OCI-LY1 (cell line): ENCODE measurements around the gene SSTR1.
A peak's percentile ranks its signal among the peaks of the same experiment; 100 is the strongest.

ENCODE experiments used
- H2AFZ ChIP-seq: fragments of 200-600 bp; sonication (generic), shearing (Covaris generic); 2 replicates; pipeline ENCODE4 v1.6.0; 2014; ENCODE audit warnings: antibody characterized with exemption, mild to moderate bottlenecking, low read length
- H3F3A ChIP-seq: fragments of 200-600 bp; sonication (generic), shearing (Covaris generic); 2 replicates; pipeline ENCODE4 v1.6.0; 2014; ENCODE audit warnings: mild to moderate bottlenecking, antibody characterized with exemption, low read length, moderate library complexity; ENCODE audit not compliant: insufficient read depth
- H3K27ac ChIP-seq: fragments of 200-600 bp; sonication (generic); 2 replicates; pipeline ENCODE4 v1.5.1; 2014; ENCODE audit warnings: low read length, mixed run types, mild to moderate bottlenecking, low read depth; ENCODE audit not compliant: poor library complexity, severe bottlenecking
- H3K27me3 ChIP-seq: fragments of 200-600 bp; sonication (generic); 2 replicates; pipeline ENCODE4 v1.6.0; 2014; ENCODE audit warnings: antibody characterized with exemption, mild to moderate bottlenecking, low read length, moderate library complexity; ENCODE audit not compliant: insufficient read depth
- H3K36me3 ChIP-seq: fragments of 200-600 bp; sonication (generic); 2 replicates; pipeline ENCODE4 v1.6.1; 2014; ENCODE audit warnings: mild to moderate bottlenecking, antibody characterized with exemption, low read length, moderate library complexity, mixed read lengths; ENCODE audit not compliant: insufficient read depth
- H3K4me1 ChIP-seq: fragments of 200-600 bp; sonication (generic); 2 replicates; pipeline ENCODE4 v1.5.1; 2014; ENCODE audit warnings: mild to moderate bottlenecking, low read length, moderate library complexity; ENCODE audit not compliant: insufficient read depth, severe bottlenecking
- H3K4me2 ChIP-seq: fragments of 200-600 bp; sonication (generic), shearing (Covaris generic); 2 replicates; pipeline ENCODE4 v1.6.1; 2014; ENCODE audit warnings: low read length
- H3K4me3 ChIP-seq: fragments of 200-600 bp; sonication (generic); 2 replicates; pipeline ENCODE4 v1.5.1; 2014; ENCODE audit warnings: low read length, low read depth, mild to moderate bottlenecking, mixed read lengths; ENCODE audit not compliant: poor library complexity, severe bottlenecking
- H3K79me2 ChIP-seq: fragments of 200-600 bp; shearing (Covaris generic); 2 replicates; pipeline ENCODE4 v1.6.1; 2016; ENCODE audit warnings: mixed run types, low read length, mixed read lengths; ENCODE audit not compliant: insufficient read depth
- H3K9ac ChIP-seq: fragments of 200-600 bp; sonication (generic), shearing (Covaris generic); 2 replicates; pipeline ENCODE4 v1.6.1; 2014; ENCODE audit warnings: mild to moderate bottlenecking, low read length, mixed read lengths
- H3K9me2 ChIP-seq: fragments of 200-600 bp; sonication (generic), shearing (Covaris generic); 2 replicates; pipeline ENCODE4 v1.6.1; 2014; ENCODE audit warnings: low read depth, mild to moderate bottlenecking, low read length, mixed read lengths
- H3K9me3 ChIP-seq: fragments of 200-600 bp; shearing (Covaris generic); 2 replicates; pipeline ENCODE4 v1.6.1; 2014; ENCODE audit warnings: low read length, mixed read lengths
- H4K20me1 ChIP-seq: fragments of 200-600 bp; sonication (generic), shearing (Covaris generic); 2 replicates; pipeline ENCODE4 v1.6.0; 2016; ENCODE audit warnings: mild to moderate bottlenecking, low read length; ENCODE audit not compliant: insufficient read depth
- EZH2 ChIP-seq: fragments of 200-600 bp; sonication (generic), shearing (Covaris generic); IDR thresholded peaks from 2 replicates; pipeline ENCODE4 v1.8.0; 2017; ENCODE audit warnings: borderline replicate concordance, mixed run types, mild to moderate bottlenecking, antibody characterized with exemption, low read length, moderate library complexity, mixed read lengths
- TF ChIP-seq, protein P1 (sequence below): fragments of 200-600 bp; sonication (generic), shearing (Covaris generic); IDR thresholded peaks from 2 replicates; pipeline ENCODE4 v1.5.1; 2017; ENCODE audit warnings: mild to moderate bottlenecking, antibody characterized with exemption, low read length, moderate library complexity, mixed read lengths

The SSTR1 gene

GRCh38 chr14:38197001-38197783 lies 10.5 kb upstream of the SSTR1 start:
- peak overlapping the region; percentile 55 for H3K27ac ChIP-seq
- peaks cover 48% of the 10 kb centered on the region for H3K4me1 ChIP-seq
- peak overlapping the region; percentile 27; the same call in 1 of the 2 replicates for H3K4me2 ChIP-seq

DNA sequence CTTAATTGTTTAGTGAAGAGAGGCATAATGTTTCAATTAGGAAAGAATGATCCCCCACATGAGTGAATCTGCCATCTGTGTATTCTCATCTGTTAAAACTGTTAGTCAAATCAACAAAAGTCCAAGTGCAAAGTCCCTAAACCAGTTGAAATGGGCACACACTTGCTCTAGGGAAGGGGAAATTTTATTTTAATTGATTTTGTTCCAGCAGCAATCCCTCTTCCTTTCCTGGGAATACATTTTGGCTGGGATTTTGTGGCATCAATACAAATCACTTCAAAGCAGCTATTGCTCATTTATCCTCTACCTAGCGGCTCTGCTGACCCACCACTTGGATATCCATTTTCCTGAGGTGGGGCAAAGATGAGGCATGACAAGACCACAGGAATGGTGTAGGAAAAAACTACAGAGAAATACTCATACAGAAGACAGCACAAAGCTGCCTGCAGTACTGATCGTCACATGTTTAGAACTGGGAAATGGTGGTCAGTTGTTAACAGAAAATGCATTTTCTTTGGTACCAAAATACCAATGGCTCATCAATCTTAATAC lies 9.8 kb upstream of the SSTR1 start:
- Histone ChIP-seq H3K4me1 (peaks cover 54% of the 10 kb centered on the region), H3K4me2 (no peak overlapping the region), H3F3A (no peaks in the 10 kb centered on the region), H3K36me3 (no peaks in the 10 kb centered on the region), H2AFZ (peak overlapping the region; percentile 35; the same call in 1 of the 2 replicates), H3K27ac (peak overlapping the region; percentile 55), H3K9me2 (no peaks in the 10 kb centered on the region), H3K27me3 (no peaks in the 10 kb centered on the region), H3K9ac (peak overlapping the region; percentile 15), H3K4me3 (no peak overlapping the region), H4K20me1 (no peaks in the 10 kb centered on the region), H3K9me3 (no peaks in the 10 kb centered on the region), H3K79me2 (no peaks in the 10 kb centered on the region)
- TF ChIP-seq, protein P1, sequence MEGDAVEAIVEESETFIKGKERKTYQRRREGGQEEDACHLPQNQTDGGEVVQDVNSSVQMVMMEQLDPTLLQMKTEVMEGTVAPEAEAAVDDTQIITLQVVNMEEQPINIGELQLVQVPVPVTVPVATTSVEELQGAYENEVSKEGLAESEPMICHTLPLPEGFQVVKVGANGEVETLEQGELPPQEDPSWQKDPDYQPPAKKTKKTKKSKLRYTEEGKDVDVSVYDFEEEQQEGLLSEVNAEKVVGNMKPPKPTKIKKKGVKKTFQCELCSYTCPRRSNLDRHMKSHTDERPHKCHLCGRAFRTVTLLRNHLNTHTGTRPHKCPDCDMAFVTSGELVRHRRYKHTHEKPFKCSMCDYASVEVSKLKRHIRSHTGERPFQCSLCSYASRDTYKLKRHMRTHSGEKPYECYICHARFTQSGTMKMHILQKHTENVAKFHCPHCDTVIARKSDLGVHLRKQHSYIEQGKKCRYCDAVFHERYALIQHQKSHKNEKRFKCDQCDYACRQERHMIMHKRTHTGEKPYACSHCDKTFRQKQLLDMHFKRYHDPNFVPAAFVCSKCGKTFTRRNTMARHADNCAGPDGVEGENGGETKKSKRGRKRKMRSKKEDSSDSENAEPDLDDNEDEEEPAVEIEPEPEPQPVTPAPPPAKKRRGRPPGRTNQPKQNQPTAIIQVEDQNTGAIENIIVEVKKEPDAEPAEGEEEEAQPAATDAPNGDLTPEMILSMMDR, result no peak
- TF ChIP-seq EZH2, result no peak

More at GRCh38 chr14:38197001-38197783, 10.5 kb upstream of the SSTR1 start:
- Histone ChIP-seq H3F3A (no peaks in the 10 kb centered on the region), H3K9ac (peak overlapping the region; percentile 15; the same call in 1 of the 2 replicates), H3K79me2 (no peaks in the 10 kb centered on the region), H3K27me3 (no peaks in the 10 kb centered on the region), H3K36me3 (no peaks in the 10 kb centered on the region), H3K9me3 (no peaks in the 10 kb centered on the region), H4K20me1 (no peaks in the 10 kb centered on the region), H2AFZ (peak overlapping the region; percentile 35; the same call in 1 of the 2 replicates), H3K4me3 (no peak overlapping the region), H3K9me2 (no peaks in the 10 kb centered on the region)
- TF ChIP-seq, protein P1, result peak; percentile 73
- no peak for TF ChIP-seq EZH2

DNA sequence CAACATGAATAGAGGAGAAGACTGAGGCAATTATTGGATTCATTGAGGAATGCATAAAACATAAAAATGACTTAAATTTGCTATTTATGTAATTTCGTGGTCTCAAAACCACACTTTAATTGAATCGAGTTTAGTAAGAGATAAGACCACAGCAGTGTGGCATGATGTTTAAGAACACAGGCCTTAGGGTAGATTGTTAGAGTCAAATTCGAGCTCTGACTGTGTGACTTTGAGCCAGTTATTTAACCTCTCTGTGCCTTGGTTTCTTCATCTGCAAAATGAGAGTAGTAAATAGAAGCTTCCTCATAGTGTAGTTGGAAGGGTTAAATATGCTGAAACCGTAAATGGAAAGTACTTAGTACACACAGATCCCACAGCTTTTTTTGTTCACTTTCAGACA lies 9.3 kb upstream of the SSTR1 start:
- Histone ChIP-seq H3K4me3 (no peak overlapping the region), H3F3A (no peaks in the 10 kb centered on the region), H3K36me3 (no peaks in the 10 kb centered on the region), H3K9me2 (no peaks in the 10 kb centered on the region), H3K9ac (no peak overlapping the region), H4K20me1 (no peaks in the 10 kb centered on the region), H3K27me3 (no peaks in the 10 kb centered on the region), H3K4me2 (0 out of 2 replicates have a peak overlapping the region, but pooled peaks have one; percentile 20), H3K9me3 (no peaks in the 10 kb centered on the region), H3K79me2 (no peaks in the 10 kb centered on the region), H3K4me1 (peaks cover 55% of the 10 kb centered on the region), H2AFZ (peak overlapping the region; percentile 15; the same call in 1 of the 2 replicates), H3K27ac (peak overlapping the region; percentile 33)
- TF ChIP-seq, protein P1, result no peak
- TF ChIP-seq EZH2, result no peak
